H4 (cell line): ENCODE results near the gene IRF4. TPM values are rescaled to one million over a fixed set of nuclear protein-coding genes. Genes with fewer than 3 reads are reported as not detected.

Experiments used
- DNase-seq: peaks from one replicate; pipeline ENCODE4 v3.0.0-alpha.2; 2015; ENCODE audit warnings: low spot score
- total RNA-seq: library from RNA; depleted of rRNA; stranded (reverse); fragments of >200 nt; shearing (Covaris generic); gene quantifications from 2 replicates; pipeline ENCODE4 v1.2.3, GENCODE V29; 2014

IRF4 gene
- total RNA-seq, 1 experiment from 2014 or later: not detected

GRCh38 chr6:353642-354614, 37.6 kb upstream of the IRF4 start:
- no peak for DNase-seq

- DNase-seq: no peak
Measured at GRCh38 chr6:354631-355280, 36.8 kb upstream of the IRF4 start.

- no peak for DNase-seq
Measured at GRCh38 chr6:355373-356208, 36.0 kb upstream of the IRF4 start.

GRCh38 chr6:356828-357251, 34.7 kb upstream of the IRF4 start:
- DNase-seq: no peak

GRCh38 chr6:357261-357790, 34.2 kb upstream of the IRF4 start:
- no peak for DNase-seq

GRCh38 chr6:357791-358341, 33.7 kb upstream of the IRF4 start:
- no peak for DNase-seq

GRCh38 chr6:358432-358831, 33.1 kb upstream of the IRF4 start:
- DNase-seq: no peak

- no peak for DNase-seq
Measured at GRCh38 chr6:358847-359246, 32.7 kb upstream of the IRF4 start.

- no peak for DNase-seq
Measured at GRCh38 chr6:359261-360035, 32.1 kb upstream of the IRF4 start.

- no peak for DNase-seq
Measured at GRCh38 chr6:360349-360748, 31.2 kb upstream of the IRF4 start.

GRCh38 chr6:360764-361373, 30.7 kb upstream of the IRF4 start:
- DNase-seq: no peak

GRCh38 chr6:361411-362132, 30.0 kb upstream of the IRF4 start:
- DNase-seq: no peak

- DNase-seq: no peak
Measured at GRCh38 chr6:362231-362923, 29.2 kb upstream of the IRF4 start.

- DNase-seq: no peak
Measured at GRCh38 chr6:362924-363249, 28.7 kb upstream of the IRF4 start.

GRCh38 chr6:363291-363690, 28.3 kb upstream of the IRF4 start:
- no peak for DNase-seq

GRCh38 chr6:363909-364308, 27.6 kb upstream of the IRF4 start:
- no peak for DNase-seq

- no peak for DNase-seq
Measured at GRCh38 chr6:364609-365540, 26.7 kb upstream of the IRF4 start.

GRCh38 chr6:365835-366234, 25.7 kb upstream of the IRF4 start:
- DNase-seq: no peak
